ENCODE results near the gene SLC33A1.

SLC33A1 gene

DNA sequence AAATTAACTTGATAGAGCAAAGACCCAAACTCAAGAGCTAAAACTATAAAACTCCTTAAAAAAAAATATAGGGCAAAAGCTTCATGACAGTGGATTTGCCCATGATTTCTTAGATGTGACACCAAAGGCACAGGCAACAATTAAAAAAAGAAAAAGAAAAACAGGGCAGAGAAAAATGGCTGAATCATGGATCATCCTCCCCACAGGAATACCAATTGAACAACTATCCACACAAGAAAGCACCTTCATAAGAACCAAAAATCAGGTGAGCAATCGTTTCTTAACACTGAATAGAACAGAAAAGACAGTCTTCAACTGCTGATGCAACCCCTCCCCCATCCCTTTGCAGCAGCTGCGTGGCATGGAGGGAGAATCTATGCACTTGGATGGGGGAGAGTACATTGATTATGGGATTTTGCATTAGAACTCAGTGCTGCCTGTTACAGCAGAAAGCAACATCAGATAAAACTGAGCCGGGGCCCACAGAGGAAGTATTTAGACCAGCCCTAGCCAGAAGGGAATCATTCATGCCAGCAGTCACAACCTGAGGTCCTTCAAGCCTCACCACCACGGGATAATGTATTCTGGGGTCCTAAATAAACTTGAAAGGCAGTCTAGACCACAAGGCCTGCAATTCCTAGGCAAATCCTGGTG lies 63.8 kb downstream of the SLC33A1 start:
- no peak for DNase-seq (ENCODE audit: low read depth)

DNA sequence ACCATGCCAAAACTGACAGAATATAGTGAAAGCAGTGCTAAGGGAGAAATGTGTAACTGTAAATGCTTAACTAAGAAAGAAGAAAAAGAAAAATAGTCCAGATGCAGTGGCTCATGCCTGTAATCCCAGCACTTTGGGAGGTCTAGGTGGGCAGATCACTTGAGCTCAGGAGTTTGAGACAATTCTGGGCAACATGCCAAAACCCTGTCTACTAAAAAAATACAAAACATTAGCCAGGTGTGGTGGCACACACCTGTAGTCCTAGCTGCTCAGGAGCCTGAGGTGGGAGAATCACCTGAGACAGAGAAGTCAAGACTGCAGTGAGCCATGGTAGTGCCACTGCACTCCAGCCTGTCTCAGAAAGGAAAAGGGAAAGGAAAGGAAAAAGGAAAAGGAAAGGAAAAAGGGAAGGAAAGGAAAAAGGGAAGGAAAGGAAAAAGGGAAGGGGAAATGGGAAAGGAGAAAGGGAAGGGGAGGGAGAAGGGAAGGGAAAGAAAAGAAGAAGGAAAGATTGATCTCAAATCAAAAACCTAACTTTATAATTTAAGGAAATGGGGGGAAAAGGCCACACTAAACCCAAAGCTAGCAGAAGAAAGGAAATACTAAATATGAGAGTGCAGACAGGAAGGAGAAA lies 68.4 kb downstream of the SLC33A1 start:
- DNase-seq (ENCODE audit: low read depth), result no peak

DNA sequence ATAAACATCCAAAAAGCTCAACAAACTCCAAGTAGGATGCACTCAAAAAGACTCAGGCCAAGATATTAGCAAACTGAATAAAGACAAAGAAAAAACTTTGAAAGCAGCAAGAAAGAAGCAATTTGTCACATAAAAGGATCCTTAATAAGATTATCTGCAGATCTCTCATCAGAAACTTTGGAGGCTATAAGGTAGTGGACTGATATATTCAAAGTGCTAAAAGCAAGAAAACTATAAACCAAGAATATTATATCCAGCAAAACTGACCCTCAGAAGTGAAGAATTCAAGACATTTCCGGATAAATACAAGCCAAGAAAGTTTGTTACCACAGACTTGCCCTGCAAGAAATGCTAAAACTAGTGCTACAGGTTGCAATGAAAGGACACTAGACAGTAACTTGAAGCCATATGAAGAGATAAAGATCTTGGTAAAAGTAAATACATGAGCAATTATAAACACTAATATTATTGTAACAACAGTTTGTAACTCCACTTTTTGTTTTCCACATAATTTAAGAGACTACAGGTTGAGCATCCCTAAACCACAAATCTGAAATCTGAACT lies 71.8 kb downstream of the SLC33A1 start:
- DNase-seq (ENCODE audit: low read depth), result no peak

DNA sequence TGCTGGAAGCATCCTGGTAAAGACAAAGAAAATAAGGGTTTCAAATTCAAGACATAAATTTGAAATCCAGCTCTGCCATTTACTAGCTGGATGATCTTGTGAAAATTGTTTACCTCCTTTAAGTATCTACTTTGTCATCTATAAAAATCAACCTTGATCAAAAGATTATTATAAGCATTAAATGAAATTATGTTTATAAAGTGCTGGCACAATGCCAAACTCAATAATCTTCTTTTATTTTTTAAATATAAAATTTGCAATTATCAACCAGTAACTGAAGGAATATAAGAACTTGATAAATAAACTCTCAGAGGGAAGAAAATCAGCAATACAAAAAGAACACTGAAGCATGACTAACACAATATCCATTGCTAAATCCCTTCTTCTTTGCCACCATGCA lies 73.9 kb downstream of the SLC33A1 start:
- DNase-seq (ENCODE audit: low read depth), result no peak

DNA sequence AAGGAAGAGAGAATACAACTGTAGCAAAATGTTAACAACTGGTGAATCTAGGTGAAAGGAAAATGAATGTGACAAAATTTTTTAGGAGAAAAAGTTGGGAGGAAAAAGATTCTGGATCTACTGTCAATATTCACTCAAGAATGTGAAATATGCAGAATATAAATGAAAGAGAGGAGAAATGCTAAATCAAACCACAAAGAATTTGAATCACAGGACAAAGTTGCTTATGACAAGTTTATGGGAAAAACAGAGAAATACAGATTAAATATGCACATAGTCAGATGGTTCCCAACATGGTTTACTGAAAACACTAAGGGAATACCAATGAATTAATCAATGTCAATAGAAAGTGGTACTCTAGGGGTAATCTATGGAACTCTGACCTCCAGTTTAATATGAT lies 75.8 kb downstream of the SLC33A1 start:
- DNase-seq (ENCODE audit: low read depth), result no peak

DNA sequence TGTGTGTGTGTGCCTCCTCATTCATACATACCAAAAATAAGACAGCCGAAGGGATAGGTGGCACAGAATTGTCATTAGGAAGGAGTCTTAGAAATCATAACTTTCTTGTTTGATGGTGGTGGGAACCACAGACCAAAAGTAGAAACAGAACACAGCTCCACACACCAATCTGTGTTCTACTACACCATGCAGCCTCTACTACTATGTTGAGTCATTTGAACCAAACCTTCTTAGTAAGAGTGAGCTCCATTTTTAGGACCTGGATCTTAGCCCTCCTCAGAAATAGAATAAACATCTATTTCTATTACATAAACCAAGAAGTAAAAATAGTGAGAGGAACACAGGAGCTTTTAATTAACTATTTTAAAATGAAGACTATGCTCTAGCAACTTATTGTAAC lies 81.4 kb downstream of the SLC33A1 start:
- DNase-seq (ENCODE audit: low read depth), result no peak

DNA sequence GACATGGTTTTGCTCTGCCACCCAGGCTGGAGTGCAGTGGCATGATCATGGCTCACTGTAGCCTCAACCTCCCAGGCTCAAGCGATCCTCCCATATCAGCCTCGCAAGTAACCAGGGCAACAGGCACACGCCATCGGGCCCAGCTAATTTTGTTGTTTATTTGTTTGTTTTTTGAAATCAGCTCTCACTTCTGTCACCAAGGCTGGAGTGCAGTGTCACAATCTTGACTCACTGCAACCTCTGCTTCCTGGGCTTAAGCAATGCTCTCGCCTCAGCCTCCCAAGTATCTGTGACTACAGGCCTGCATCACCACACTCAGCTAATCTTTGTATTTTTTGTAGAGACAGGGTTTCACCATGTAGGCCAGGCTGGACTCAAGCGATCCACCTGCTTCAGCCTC lies 83.1 kb downstream of the SLC33A1 start:
- DNase-seq (ENCODE audit: low read depth), result no peak

Data from stimulated activated CD8-positive, alpha-beta memory T cell treated with anti-CD3 and anti-CD28 coated beads, Interleukin-15, amount 100 ng/mL, for 24 hours (primary cell).